Rectal smooth muscle tissue (tissue), 1 donor: Measurements from ENCODE around the gene PLA2G2E.

Source experiments
- H3K27ac ChIP-seq: one replicate; pipeline ENCODE4 v1.7.0; 2013; ENCODE audit warnings: low read depth, low read length, inconsistent platforms
- H3K27me3 ChIP-seq: one replicate; pipeline ENCODE4 v1.7.0; 2013; ENCODE audit warnings: low read length; ENCODE audit not compliant: control insufficient read depth, insufficient read depth
- H3K36me3 ChIP-seq: one replicate; pipeline ENCODE4 v1.7.0; 2013; ENCODE audit warnings: low read length; ENCODE audit not compliant: control insufficient read depth, insufficient read depth
- H3K4me1 ChIP-seq: one replicate; pipeline ENCODE4 v1.7.0; 2013; ENCODE audit warnings: low read length; ENCODE audit not compliant: control insufficient read depth, insufficient read depth
- H3K4me3 ChIP-seq: one replicate; pipeline ENCODE4 v1.7.0; 2013; ENCODE audit warnings: low read length
- H3K9ac ChIP-seq: one replicate; pipeline ENCODE4 v1.7.0; 2013; ENCODE audit warnings: low read length

The PLA2G2E gene, protein sequence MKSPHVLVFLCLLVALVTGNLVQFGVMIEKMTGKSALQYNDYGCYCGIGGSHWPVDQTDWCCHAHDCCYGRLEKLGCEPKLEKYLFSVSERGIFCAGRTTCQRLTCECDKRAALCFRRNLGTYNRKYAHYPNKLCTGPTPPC

DNA sequence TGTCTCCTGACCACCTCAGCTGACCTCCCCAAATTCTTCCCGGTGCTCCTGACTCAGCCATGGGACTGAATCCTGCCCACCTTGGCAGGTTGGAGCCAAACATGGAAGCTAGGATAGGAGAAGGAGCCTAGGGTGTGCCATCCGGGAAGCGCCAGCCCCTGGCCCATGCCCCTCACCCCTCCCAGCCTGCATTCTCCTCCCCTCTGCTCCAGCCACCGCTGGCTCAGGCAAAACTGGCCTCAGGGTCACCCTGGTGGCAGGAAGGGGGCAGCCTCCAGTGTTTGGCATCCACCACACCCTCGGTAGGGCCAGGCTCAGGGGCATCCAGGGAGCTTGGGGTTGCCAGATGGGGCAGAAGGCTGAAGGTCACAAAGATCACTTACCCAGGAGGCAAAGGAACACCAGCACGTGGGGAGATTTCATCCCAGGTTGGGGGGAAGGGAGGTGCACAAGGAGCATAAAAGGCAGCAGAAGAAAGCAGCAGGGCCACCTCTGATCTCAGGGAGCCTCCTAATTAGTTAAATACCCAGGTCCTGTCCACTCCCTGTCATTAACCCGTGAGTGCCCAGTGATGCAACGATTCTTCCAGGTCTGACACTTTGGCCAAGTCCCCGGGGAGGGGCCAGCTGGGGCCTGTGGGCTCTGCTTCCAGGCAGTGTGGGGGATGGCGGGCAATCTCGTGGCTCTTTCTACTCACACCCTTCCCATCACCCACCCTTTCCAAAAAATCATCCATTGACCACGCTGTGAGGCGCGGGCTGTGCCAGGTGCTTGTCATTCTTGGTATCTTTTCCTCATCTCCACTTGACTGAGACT is at the start of gene PLA2G2E:
PLA2G2E (minus strand) TSS at position 481 of the 816 bp plus-strand sequence; CDS start at position 423, 58 bp downstream.
- Histone ChIP-seq H3K36me3 (no peaks in the 10 kb centered on the region), H3K27ac (no peak within 1 kb of the TSS), H3K4me3 (no peak within 1 kb of the TSS), H3K27me3 (no peaks in the 10 kb centered on the region), H3K9ac (no peak within 1 kb of the TSS), H3K4me1 (no peaks in the 10 kb centered on the region)

DNA sequence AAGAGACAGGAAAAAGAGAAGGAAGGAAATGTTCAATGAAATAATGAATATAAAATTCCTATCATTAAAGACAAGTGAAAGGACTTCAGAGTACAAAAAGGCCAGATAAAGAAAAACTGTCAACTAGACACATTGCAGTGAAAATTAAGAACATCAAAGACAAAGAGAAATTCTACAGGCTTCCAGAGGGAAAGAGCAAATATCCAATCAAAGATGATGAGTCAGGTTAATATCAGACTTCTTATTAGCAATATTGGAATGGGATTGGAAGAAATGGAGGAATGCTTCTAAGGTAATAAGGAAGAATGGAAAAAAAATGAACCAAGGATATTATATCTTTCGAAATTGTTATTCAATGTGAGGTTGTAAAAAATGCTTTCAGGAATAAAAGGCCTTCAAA is 48.2 kb upstream of the PLA2G2E start:
- Histone ChIP-seq H3K27me3 (no peaks in the 10 kb centered on the region), H3K36me3 (no peaks in the 10 kb centered on the region), H3K4me1 (no peaks in the 10 kb centered on the region), H3K4me3 (no peak overlapping the region), H3K27ac (no peak overlapping the region), H3K9ac (no peak overlapping the region)

DNA sequence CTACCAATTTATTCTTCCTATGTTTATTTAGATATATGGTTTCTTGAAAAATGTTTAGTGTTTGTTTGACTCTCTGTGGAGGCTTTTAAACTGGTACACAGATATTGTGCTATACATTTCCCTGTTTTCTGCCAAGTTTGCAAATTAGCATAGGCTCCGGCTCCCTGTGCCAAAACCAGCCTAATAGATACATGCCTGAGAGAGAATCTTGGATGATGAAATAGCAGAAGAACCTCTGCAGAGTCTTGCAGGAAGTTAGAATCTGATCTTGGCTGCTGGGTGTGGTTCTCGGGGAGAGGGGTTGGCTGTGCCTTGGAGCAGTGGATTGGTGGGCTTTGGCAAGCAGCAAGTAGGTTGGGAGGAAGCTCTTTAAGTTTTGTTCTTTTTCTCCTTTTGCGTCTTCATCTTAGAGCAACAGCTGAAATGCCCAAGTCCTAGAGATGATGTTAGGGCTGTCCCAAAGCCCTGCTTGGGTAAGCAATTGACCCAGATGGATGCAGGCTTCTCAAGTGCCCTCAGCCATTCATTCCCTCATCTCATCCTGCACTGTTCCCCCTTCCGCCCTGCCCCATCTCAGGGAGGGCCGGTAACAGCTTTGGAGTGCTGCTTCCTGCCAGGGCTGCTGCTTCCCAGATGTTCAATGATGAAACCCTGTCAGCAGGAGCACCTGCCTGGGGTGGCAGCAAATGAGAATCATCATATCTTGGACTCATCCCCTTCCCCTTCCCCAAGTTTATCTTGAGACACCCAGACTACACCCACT is 46.7 kb upstream of the PLA2G2E start:
- no peaks in the 10 kb centered on the region for H3K27me3 ChIP-seq
- no peaks in the 10 kb centered on the region for H3K36me3 ChIP-seq
- H3K27ac ChIP-seq: no peak overlapping the region
- no peak overlapping the region for H3K9ac ChIP-seq
- no peak overlapping the region for H3K4me3 ChIP-seq
- no peaks in the 10 kb centered on the region for H3K4me1 ChIP-seq

DNA sequence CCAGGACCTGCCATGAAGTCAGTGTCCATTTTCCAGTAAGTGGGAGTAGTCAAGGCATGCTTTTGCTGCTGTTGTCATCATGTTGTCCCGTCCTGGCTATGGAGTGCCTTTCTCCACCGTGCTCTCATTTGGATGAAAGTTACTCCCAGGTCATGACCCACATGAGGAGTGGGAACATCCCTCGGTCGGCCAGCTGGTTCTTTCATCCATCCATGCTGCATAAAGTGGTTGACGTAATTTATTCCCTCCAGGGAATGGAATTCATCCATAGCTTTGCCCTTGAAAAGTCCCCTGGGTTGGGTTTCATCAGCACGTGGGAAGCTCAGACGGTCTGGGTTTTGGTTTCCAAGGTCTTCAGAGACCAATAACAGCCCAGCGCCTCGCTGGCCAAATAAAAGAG is 44.4 kb upstream of the PLA2G2E start:
- no peaks in the 10 kb centered on the region for H3K36me3 ChIP-seq
- H3K4me3 ChIP-seq: no peak overlapping the region
- H3K27me3 ChIP-seq: no peaks in the 10 kb centered on the region
- H3K27ac ChIP-seq: no peak overlapping the region
- H3K9ac ChIP-seq: no peak overlapping the region
- H3K4me1 ChIP-seq: no peaks in the 10 kb centered on the region

DNA sequence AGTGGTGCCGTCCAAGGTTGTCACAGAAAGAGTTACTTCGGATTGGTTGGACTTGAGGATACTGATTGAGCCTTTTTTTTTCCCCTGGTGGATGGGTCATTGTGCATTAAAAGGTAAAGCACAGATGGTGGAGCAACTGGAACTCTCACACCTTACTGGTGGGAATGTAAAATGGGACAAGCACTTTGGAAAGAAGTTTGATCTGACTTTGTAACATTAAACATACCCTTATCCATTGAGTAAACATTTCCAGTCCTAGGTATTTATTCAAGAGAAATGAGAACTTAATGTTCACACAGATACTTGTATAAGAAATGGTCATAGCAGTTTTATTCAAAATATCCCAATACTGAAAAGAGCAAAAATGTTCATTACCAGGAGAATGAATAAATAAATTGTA is 41.1 kb upstream of the PLA2G2E start:
- H3K27me3 ChIP-seq: no peaks in the 10 kb centered on the region

DNA sequence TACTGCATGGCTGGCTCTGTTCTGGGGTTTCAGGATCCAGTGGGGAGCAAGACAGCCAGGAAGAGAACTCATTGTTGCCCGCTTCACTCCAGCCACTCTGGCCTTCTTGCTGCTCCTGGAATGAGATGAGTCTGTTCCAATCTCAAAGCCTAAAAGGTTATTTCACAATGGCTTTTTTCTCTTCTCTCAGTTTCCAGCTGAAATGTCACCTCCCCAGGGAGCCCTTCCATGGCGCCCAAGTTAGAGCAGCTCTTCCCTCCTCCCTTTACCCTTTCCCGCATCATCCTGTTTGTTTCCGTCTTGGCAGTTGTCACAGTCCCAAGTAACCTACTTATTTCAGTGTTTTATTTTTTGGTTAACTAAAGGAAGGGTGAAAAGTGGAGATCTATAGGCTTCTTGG is 40.2 kb upstream of the PLA2G2E start:
- H3K9ac ChIP-seq: no peak overlapping the region
- no peaks in the 10 kb centered on the region for H3K4me1 ChIP-seq
- H3K4me3 ChIP-seq: no peak overlapping the region
- H3K27me3 ChIP-seq: no peaks in the 10 kb centered on the region
- no peak overlapping the region for H3K27ac ChIP-seq
- H3K36me3 ChIP-seq: no peaks in the 10 kb centered on the region

More for the DNA sequence above, 41.1 kb upstream of the PLA2G2E start:
- no peak overlapping the region for H3K4me3 ChIP-seq
- H3K4me1 ChIP-seq: no peaks in the 10 kb centered on the region
- H3K36me3 ChIP-seq: no peaks in the 10 kb centered on the region
- H3K9ac ChIP-seq: no peak overlapping the region
- no peak overlapping the region for H3K27ac ChIP-seq

DNA sequence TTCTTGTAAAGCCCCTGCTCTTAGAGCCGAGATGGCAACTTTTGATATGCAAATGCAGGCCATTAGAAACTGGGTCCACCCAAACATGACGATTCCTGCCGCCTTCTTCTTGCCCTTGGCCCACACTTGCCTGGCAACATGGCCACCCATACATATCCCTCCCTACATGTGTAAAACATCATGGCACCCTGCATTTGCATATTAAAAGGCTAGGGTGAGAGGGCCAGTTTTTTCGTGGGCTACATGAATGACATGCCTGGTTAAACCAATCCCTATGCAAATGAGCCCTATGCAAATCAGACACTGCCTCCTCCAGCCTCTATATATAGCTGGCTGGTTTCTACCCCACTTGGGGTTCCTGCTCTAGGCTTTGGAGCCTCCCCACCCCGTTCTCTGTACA is 37.2 kb upstream of the PLA2G2E start:
- Histone ChIP-seq H3K27ac (no peak overlapping the region), H3K9ac (no peak overlapping the region), H3K4me3 (no peak overlapping the region), H3K4me1 (no peaks in the 10 kb centered on the region), H3K27me3 (no peaks in the 10 kb centered on the region), H3K36me3 (no peaks in the 10 kb centered on the region)

DNA sequence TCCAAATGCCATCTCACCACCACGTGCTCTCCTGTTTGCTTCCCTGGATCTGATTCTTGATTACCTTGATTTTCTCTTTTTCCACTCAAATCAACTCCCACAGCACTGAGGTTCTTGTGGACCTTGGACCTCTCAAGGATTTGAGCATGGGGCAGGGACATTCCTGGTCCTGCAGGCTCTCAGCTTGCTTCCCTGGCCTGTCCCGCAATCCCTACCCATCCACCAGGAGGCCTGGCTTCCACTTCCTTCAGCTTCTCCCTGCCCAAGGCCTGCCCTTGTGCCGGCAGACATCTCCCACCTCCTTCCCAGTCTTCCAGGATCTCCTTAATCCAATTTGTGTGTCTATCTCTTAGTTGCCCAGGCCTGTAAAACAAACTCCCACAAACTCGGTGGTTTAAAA is 34.4 kb upstream of the PLA2G2E start:
- Histone ChIP-seq H3K4me1 (no peaks in the 10 kb centered on the region), H3K27me3 (no peaks in the 10 kb centered on the region), H3K36me3 (no peaks in the 10 kb centered on the region), H3K4me3 (no peak overlapping the region), H3K9ac (no peak overlapping the region), H3K27ac (no peak overlapping the region)

DNA sequence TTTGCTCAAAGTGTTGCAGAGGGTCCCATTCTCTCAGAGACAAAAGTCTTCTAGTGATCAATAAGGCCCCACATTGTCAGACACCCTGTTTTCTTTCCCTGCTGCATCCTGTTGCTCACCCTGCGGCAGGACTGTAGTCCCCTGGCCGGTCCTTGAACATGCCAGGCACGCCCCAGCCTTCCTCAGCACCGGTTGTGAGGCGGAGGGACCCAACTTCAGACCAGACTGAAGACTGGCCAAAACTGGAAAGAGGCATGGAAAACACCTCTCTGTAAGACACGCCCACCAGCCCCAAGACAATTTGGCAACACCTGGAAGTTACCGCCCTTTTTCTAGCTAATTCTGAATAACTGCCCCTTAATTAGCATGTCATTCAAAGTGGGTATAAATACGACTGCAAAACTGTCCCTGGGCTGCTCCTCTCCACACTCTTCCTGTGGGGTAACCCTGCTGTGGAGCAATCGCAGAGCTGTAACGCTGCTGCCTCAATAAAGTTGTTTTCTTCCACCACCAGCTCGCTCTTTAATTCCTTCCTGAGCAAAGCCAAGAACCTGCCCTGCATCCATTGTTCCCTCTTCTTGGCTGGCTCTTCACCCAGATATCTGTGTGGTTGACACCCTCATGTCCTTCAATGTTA is 32.2 kb upstream of the PLA2G2E start:
- no peak overlapping the region for H3K4me3 ChIP-seq
- no peak overlapping the region for H3K27ac ChIP-seq
- no peaks in the 10 kb centered on the region for H3K36me3 ChIP-seq
- H3K27me3 ChIP-seq: no peaks in the 10 kb centered on the region
- H3K9ac ChIP-seq: no peak overlapping the region
- no peaks in the 10 kb centered on the region for H3K4me1 ChIP-seq

DNA sequence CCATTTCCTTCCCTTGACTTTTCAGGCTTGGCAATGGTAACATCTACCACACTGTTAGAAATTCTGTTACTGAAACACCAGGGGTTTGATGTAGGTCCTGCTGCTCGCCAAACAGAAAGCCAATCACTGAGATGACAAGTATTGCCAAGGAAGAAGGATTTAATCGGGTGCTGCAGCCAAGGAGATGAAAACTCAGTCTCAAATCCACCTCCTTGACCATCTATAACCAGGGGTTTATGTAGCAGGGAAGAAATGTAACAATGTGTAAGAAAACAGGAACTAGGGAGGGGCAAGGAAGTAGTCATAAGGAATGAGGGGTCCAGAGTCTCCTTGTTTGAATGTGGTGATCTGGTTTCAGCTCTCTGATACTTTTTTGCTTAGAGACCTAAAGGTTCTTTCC is 30.6 kb upstream of the PLA2G2E start:
- H3K36me3 ChIP-seq: no peaks in the 10 kb centered on the region
- no peak overlapping the region for H3K4me3 ChIP-seq

DNA sequence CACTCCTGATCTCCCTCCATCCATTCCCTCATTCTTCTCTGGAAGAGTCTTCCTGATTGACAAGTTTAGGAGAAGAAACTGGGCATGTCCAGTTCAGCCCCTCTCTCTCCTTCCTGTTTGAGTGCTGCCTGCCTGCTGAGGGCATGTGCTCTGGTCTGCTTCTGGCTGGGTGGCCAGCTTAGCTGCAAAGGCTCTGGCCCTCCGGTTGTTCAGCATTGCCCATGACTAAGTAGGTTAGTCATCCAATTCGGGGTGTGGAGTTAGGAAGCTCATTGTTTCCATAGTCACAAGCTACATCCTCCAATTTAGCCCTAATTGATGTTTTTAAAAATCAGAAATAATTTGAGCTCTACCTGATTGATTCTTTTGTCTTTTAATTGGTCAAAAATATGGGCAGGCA is 25.6 kb upstream of the PLA2G2E start:
- no peak overlapping the region for H3K27ac ChIP-seq
- no peak overlapping the region for H3K4me3 ChIP-seq
- no peaks in the 10 kb centered on the region for H3K27me3 ChIP-seq
- H3K9ac ChIP-seq: no peak overlapping the region
- H3K4me1 ChIP-seq: no peaks in the 10 kb centered on the region
- H3K36me3 ChIP-seq: no peaks in the 10 kb centered on the region

More for the DNA sequence above, 30.6 kb upstream of the PLA2G2E start:
- H3K9ac ChIP-seq: no peak overlapping the region
- H3K27me3 ChIP-seq: no peaks in the 10 kb centered on the region
- H3K4me1 ChIP-seq: no peaks in the 10 kb centered on the region
- H3K27ac ChIP-seq: no peak overlapping the region

DNA sequence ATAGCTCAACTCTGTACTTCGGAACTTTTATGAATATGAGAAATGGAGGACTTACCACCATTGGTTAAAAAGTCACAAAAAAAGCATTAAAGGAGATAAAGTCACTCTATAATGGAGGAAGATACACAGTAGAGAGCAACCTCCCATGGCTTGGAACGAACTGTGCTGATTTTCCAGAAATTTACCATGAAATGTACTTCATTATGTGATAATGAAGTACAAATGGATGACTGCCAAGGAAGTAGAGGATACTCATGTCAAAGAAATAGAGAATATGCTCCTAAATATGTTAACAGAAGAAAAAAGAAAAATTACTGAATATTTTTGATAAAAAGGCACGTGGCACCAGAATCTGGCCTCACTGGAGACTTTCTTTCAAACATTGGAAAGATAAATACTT is 23.6 kb upstream of the PLA2G2E start:
- H3K27me3 ChIP-seq: no peaks in the 10 kb centered on the region
- no peak overlapping the region for H3K27ac ChIP-seq
- H3K9ac ChIP-seq: no peak overlapping the region
- no peak overlapping the region for H3K4me3 ChIP-seq
- H3K4me1 ChIP-seq: no peaks in the 10 kb centered on the region
- H3K36me3 ChIP-seq: no peaks in the 10 kb centered on the region
